Amniotic stem cell (primary cell): ENCODE measurements around the gene NR3C1.

Source experiments
- DNase-seq: peaks from one replicate; lab custom pipeline; 2025; lab: John Stamatoyannopoulos, UW

The NR3C1 gene

GRCh38 chr5:143261748-143262392, 141.6 kb downstream of the NR3C1 start:
- peak; percentile 11 for DNase-seq

DNA sequence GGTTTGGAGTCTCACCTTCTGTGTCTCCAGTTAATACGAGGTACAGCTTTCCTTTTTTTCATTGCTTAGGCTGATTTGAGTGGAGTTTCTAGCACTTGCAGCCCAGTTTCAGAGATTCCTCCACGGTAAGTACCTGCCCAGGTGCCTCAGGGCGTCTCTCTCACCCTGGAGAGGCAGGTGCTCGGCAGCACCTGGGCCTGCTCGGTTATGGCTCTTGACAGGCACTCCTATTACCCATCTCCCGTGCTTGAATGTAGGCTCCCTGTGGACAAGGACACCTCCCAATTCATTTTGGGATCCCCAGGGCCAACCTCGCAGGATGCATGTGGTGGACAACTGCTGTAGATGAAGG, 144.3 kb downstream of the NR3C1 start:
- no peak for DNase-seq

GRCh38 chr5:143258559-143259253, 144.8 kb downstream of the NR3C1 start:
- DNase-seq, result no peak

DNA sequence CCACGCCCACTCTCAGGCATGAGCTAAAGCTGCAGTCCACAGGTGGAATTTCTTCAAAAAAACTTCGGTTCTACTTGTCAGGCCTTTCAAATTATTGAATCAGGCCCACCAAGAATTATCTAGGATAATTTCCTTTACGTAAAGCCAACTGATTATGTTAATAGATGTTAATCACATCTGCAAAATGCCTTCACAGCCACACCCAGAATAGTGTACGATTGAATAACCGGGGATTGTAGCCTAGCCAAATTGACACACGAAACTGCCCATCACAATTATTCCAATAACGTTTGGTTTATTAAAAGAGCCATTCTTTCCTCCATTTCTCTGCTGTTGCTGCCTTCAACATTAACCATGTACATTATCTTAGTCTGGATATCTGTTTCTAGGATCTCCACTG, 148.7 kb downstream of the NR3C1 start:
- no peak for DNase-seq

DNA sequence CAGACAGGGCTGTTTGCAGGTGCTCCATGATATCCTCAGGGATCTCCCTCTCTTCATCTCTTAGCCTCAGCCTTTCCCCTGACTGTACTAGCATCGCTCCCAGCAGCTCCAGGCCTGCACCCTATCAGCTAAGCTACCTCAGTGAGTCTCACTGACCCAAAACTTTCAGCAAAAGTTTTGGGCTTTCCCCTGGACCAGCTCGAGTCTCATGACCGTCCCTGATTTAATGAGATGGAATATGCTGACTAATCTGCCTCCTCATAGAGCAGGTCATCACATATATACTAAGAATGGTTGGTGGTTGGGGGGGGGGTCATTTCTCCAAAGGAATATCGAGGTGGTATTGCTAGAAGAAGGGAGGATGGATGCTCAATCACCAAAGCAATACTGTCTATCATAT, 151.5 kb downstream of the NR3C1 start:
- no peak for DNase-seq

DNA sequence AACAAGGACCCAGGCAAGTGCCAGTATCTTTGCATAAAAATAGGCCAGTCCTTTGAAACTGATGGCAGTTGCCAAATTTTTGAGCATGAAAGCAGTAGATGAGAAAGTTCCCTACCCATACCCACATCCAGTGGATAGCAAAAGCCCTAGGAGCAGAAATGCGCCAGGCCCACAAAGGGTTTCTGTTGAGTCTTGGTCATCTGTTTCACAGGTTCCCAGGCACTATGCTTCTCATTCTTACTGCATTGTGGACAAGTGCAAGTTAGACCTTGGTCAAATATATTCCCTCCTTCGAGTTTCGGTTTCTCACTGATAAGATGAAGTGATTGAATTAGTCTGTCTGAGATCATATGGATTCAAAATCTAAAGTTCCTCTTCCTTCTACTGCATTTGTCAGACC, 152.3 kb downstream of the NR3C1 start:
- no peak for DNase-seq

- no peak for DNase-seq
These were observed 153.6 kb downstream of the NR3C1 start for GRCh38 chr5:143249851-143250250.

- DNase-seq, result peak; percentile 48
These were observed 154.5 kb downstream of the NR3C1 start for GRCh38 chr5:143248822-143249579.

- no peak for DNase-seq
These were observed 155.1 kb downstream of the NR3C1 start for GRCh38 chr5:143248391-143248790.

GRCh38 chr5:143247134-143247815, 156.2 kb downstream of the NR3C1 start:
- no peak for DNase-seq

DNA sequence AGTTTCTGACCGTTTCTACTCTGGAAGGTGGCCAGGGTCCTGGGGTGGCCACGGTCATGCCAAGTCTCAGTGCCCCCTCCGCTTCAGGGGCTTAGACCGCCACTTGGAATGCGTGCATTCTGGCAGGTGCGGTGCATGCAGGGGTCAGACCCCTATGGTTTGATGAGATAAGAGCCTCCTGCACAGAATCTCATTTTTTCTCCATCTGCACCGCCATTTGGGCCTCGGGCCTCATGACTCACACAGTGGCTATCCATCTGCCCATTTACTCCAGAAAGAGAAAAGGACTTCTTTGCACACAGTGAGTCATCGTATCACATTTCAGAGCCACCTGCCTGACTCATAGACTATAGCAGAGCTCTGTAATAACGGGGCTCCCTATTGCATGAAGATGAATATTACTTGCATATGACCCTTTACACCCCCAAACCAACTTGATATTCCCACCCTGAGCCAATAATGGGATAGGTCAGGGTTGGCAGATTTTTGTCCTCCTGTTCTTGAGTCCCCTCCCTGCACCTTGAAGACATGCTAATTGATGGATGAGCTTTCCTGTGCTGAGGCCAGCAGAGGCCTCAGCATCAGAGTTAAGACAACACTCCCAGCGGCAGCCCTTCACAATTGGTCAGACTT, 157.4 kb downstream of the NR3C1 start:
- DNase-seq, result peak; percentile 92

GRCh38 chr5:143244990-143245389, 158.5 kb downstream of the NR3C1 start:
- no peak for DNase-seq

- peak; percentile 98 for DNase-seq
These were observed 159.3 kb downstream of the NR3C1 start for GRCh38 chr5:143244000-143244736.

DNA sequence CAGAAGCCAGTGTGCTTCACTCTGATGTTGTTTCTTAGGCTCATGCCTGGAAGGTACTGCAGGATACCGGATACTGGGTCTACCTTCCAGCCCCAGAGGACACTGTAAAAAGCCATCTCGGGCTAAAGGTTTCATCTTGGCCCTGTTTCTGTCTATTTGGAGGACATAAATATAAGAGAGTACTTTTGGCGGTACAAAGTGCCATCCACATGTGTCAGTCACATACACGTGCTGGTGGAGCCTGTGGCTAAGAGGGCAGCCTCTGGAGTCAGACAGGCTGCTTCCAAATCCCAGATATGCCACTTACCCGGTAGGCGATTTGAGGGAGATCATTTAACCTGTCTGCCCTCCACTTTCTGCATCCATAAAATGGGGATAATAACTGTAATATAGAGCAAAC, 160.4 kb downstream of the NR3C1 start:
- DNase-seq, result no peak

DNA sequence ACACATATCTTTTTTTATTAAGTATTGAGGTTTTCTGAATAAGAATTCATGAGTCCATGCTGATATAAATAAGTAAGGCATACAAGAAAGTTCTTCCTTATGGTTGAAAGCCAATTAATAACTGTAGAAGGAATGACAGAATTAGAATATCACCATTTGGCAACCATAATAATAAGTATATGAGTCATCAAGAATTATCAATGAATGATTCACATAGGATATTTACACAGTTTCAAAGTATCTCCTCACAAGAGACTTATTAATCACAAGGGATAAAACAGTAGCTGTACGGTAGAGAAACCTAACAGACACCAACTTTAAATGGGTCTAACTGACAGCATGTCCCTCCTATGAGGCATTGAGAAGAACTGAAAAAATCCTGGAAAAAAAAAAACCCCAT, 161.6 kb downstream of the NR3C1 start:
- no peak for DNase-seq

DNA sequence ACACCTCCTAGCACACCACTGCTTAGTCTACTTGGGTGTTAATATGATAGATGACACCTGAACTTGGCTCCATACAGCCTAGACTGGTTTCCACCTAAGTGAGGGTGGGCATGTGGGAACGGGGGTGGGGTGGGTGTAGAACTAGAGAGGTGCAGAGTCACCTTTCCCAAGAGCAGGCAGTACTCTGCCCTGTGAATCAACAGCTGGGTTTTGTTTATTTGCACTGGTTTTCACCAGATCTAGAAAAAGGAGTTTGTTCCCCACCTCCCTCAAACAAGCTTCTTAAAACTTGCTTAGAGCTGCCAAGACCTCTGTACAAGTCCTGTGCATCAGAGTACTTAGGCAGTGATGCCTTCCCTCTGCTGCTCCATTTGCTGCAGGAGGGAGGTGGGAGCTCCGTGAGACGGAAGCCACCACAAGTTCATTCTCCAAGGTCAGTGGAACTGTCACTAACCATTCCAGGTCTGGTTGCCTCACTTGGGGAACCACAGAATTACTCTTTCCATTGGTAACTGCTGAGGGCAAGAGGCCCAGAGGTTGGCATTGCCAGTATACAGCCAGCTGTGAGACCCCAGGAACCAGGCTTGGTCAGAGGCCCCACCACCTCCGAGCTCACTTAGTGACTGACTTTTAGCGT, 163.5 kb downstream of the NR3C1 start:
- DNase-seq, result no peak

- no peak for DNase-seq
These were observed 164.9 kb downstream of the NR3C1 start for GRCh38 chr5:143238620-143239019.

DNA sequence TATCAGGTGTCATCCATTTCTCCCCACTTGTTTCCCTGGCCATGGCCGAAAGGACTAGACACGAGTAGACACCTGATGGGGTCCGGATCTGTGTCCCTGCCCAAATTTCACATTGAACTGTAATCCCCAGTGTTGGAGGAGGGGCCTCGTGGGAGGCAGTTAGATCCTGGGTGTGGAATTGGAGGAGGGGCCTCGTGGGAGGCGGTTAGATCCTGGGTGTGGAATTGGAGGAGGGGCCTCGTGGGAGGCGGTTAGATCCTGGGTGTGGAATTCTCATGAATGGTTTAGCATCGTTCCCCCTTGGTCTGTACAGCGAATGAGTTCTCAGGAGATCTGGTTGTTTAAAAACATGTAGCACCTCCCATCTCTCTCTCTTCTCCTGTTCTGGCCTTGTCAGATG, 165.8 kb downstream of the NR3C1 start:
- DNase-seq, result no peak

DNA sequence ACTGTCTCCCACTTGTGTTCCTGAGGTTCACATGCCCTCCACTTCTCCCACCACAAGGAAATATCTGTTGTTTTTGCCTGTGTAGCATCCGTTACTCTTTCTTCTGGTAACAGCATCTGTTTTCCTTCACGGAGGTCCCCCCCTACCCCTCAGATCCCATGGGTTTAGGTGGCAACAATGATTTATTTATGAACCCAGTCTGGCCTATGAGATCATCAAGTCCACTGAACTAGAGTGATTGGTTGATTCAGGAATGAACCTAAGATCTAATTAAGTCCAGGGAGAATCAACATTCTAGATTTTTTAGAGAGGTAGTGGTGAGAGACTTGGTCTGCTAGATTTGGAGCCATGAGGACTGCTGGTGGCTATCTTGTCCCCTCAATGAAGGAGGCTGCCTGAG, 166.8 kb downstream of the NR3C1 start:
- no peak for DNase-seq

DNA sequence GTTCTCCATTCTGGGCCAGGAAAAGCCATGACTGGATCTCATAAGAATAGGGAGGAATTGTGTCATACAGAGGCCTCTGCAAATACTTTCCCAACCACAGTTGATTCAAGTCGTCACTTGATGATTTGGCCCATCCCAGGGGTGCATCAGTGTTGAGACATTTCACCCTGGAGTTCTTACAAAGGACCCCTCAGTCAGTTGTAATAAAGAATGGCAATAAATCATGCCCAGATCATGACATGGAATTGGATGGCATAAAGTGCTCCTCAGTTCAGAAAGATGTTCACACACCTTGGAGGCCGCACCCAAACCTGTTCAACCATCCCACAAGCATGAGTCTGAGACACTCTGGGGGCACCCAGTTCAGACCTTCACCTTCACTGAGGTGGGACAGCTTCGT, 168.1 kb downstream of the NR3C1 start:
- DNase-seq, result no peak
